HG03520 (cell line): ENCODE measurements around the gene REPS2.

Experiments used
- ATAC-seq: cut with Tn5 transposase; IDR thresholded peaks from one replicate; pipeline ENCODE4 v1.9.1; 2021; ENCODE audit warnings: mild to moderate bottlenecking, moderate library complexity; ENCODE audit not compliant: unreplicated experiment

The REPS2 gene

DNA sequence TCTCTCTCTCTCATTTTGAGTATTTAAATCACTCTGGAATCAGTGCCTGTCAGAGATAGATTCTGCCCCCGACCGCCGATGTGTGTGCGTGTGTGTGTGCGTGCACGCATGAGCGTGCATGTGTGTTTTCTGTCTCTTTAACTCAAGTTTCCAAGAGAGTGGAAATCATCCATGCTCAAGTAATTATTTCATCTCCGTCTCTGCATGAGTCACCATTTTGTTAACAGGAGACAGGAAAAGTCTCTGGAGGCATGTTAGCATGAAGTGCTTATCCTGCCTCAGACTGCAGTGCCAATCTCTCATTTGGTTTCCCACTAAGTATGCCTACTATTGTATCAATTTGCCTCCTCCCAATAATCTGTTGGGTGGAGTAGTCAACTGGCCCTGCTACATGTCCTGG lies 245.6 kb downstream of the REPS2 start:
- ATAC-seq: no peak
